ENCODE measurements around the gene MBNL3.
"Not testable (repeated sequence)": the region's sequence is repeated elsewhere in the genome, so short reads cannot be mapped to it uniquely, and the experiment has no call there.

MBNL3 gene

DNA sequence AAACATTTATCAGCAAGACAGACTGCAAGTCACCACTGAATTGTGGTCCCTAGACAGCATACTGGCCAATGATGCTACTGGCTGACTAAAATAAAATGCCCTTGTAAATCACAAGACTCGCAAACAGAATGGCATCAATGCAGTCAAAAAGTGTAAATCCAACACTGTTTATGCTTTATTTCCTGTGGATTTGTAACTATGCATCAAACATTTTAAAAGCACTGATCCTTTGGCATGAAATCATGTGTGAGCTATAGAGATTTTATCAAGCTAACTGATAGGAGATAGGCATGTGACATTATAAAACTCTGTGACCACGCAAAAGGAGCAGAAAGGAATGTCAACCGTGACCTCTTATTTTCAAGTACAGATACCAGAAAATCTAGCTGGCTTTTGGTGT is 20.8 kb downstream of the MBNL3 start:
- peaks cover 0 to 3% (median under 1%) of the 10 kb centered on the region in 4 experiments for H3K4me1 ChIP-seq (ENCODE audit: control extremely low read depth in 1 of 4, control insufficient read depth in 4 of 4, insufficient read depth in 4 of 4, low read length in 3 of 4)
- H3K36me3 ChIP-seq (ENCODE audit: control insufficient read depth in 4 of 4, insufficient read depth in 4 of 4, low read length in 3 of 4): no peaks in the 10 kb centered on the region
- WGBS (ENCODE audit: insufficient coverage): 100% methylated on average over 1 of the region's 3 CpGs
- H3K4me3 ChIP-seq (ENCODE audit: control insufficient read depth in 1 of 7, extremely low read depth in 1 of 7, insufficient read depth in 4 of 7, low read depth in 2 of 7, low read length in 6 of 7): no peak overlapping the region
- peak in 1 of 3 donors; percentile 37 for DNase-seq
- H3K27me3 ChIP-seq (replicated peaks in 2 of 5; ENCODE audit: control insufficient read depth in 4 of 5, insufficient read depth in 5 of 5, low read length in 4 of 5): no peaks in the 10 kb centered on the region
- H3K9me3 ChIP-seq (ENCODE audit: control extremely low read depth in 1 of 5, control insufficient read depth in 4 of 5, insufficient read depth in 2 of 5, low read depth in 1 of 5, low read length in 4 of 5): no peaks in the 10 kb centered on the region
- ChIA-PET CTCF (no interaction called here), POLR2A (no interaction called here)
- no peak overlapping the region for H3K27ac ChIP-seq (ENCODE audit: insufficient read depth in 1 of 2, low read depth in 1 of 2, low read length in 2 of 2, poor library complexity in 1 of 2, severe bottlenecking in 2 of 2)

GRCh38 chrX:132467026-132467425 is 21.8 kb downstream of the MBNL3 start:
- CTCF ChIA-PET: no interaction called here
- no peaks in the 10 kb centered on the region for H3K27me3 ChIP-seq (replicated peaks in 2 of 5; ENCODE audit: control insufficient read depth in 4 of 5, insufficient read depth in 5 of 5, low read length in 4 of 5)

DNA sequence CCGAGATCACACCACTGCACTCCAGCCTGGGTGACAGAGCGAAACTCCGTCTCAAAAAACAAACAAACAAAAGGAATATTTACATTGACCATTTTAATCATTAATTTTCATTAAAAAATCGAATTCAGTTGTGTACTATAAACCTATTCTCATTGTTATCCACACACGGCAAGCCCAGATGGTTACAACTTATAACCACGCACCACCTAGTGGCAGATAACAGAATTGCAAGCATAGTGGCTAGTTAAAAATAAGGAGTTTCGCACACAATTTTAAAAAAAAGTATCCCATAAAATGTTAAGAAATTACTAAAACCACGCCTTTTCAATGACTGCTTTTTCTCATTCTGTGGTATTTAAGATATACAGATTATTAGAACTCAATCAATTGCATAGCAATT is 25.4 kb downstream of the MBNL3 start:
- Histone ChIP-seq H3K27me3 (replicated peaks in 2 of 5; ENCODE audit: control insufficient read depth in 4 of 5, insufficient read depth in 5 of 5, low read length in 4 of 5) (no peaks in the 10 kb centered on the region), H3K36me3 (ENCODE audit: control insufficient read depth in 4 of 4, insufficient read depth in 4 of 4, low read length in 3 of 4) (no peaks in the 10 kb centered on the region), H3K4me1 (ENCODE audit: control extremely low read depth in 1 of 4, control insufficient read depth in 4 of 4, insufficient read depth in 4 of 4, low read length in 3 of 4) (no peaks in the 10 kb centered on the region), H3K4me3 (ENCODE audit: control insufficient read depth in 1 of 7, extremely low read depth in 1 of 7, insufficient read depth in 4 of 7, low read depth in 2 of 7, low read length in 6 of 7) (no peak overlapping the region), H3K27ac (ENCODE audit: insufficient read depth in 1 of 2, low read depth in 1 of 2, low read length in 2 of 2, poor library complexity in 1 of 2, severe bottlenecking in 2 of 2) (no peak overlapping the region), H3K9me3 (ENCODE audit: control extremely low read depth in 1 of 5, control insufficient read depth in 4 of 5, insufficient read depth in 2 of 5, low read depth in 1 of 5, low read length in 4 of 5) (peaks cover 0 to 2% (median 2%) of the 10 kb centered on the region in 5 experiments)
- CTCF ChIA-PET: interaction anchor here (1.3 kb wide), 1 partner anchor 9 kb away, joined by 3 read pairs; no protein-coding TSS in a partner anchor
- POLR2A ChIA-PET: no interaction called here
- DNase-seq: peak in 2 of 3 donors; percentile 43 to 46
- 60% methylated on average over 1 of the region's 8 CpGs for WGBS (ENCODE audit: insufficient coverage)

More at GRCh38 chrX:132467026-132467425, 21.8 kb downstream of the MBNL3 start:
- POLR2A ChIA-PET: no interaction called here
- no peaks in the 10 kb centered on the region for H3K9me3 ChIP-seq (ENCODE audit: control extremely low read depth in 1 of 5, control insufficient read depth in 4 of 5, insufficient read depth in 2 of 5, low read depth in 1 of 5, low read length in 4 of 5)
- H3K4me3 ChIP-seq (ENCODE audit: control insufficient read depth in 1 of 7, extremely low read depth in 1 of 7, insufficient read depth in 4 of 7, low read depth in 2 of 7, low read length in 6 of 7): no peak overlapping the region
- no peaks in the 10 kb centered on the region for H3K36me3 ChIP-seq (ENCODE audit: control insufficient read depth in 4 of 4, insufficient read depth in 4 of 4, low read length in 3 of 4)
- peaks cover 0 to 3% (median under 1%) of the 10 kb centered on the region in 4 experiments for H3K4me1 ChIP-seq (ENCODE audit: control extremely low read depth in 1 of 4, control insufficient read depth in 4 of 4, insufficient read depth in 4 of 4, low read length in 3 of 4)
- WGBS (ENCODE audit: insufficient coverage): 67% methylated on average over 1 of the region's 3 CpGs
- DNase-seq: no peak
- H3K27ac ChIP-seq (ENCODE audit: insufficient read depth in 1 of 2, low read depth in 1 of 2, low read length in 2 of 2, poor library complexity in 1 of 2, severe bottlenecking in 2 of 2): no peak overlapping the region

DNA sequence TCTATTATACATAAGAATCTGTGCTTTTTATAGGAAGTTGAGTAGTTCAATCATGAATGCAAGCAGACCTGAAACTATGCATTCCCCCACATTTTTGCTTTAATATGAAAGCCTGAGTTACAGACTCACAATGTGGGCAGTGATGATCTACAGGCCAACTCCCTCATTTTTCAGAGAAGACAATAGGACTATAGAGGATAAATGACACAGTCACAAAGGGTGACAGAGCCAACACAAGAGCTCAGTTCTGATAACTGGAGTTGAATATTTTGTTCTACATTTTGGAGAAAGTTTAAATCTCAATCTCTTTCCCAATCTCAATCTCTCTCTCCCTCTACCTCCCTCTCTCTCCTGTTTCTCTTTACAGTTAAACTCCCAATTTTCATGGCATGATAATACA is 27.0 kb downstream of the MBNL3 start:
- Histone ChIP-seq H3K27me3 (replicated peaks in 2 of 5; ENCODE audit: control insufficient read depth in 4 of 5, insufficient read depth in 5 of 5, low read length in 4 of 5) (no peaks in the 10 kb centered on the region), H3K4me1 (ENCODE audit: control extremely low read depth in 1 of 4, control insufficient read depth in 4 of 4, insufficient read depth in 4 of 4, low read length in 3 of 4) (no peaks in the 10 kb centered on the region), H3K9me3 (ENCODE audit: control extremely low read depth in 1 of 5, control insufficient read depth in 4 of 5, insufficient read depth in 2 of 5, low read depth in 1 of 5, low read length in 4 of 5) (peaks cover 0 to 3% (median 2%) of the 10 kb centered on the region in 5 experiments), H3K27ac (ENCODE audit: insufficient read depth in 1 of 2, low read depth in 1 of 2, low read length in 2 of 2, poor library complexity in 1 of 2, severe bottlenecking in 2 of 2) (no peak overlapping the region), H3K4me3 (ENCODE audit: control insufficient read depth in 1 of 7, extremely low read depth in 1 of 7, insufficient read depth in 4 of 7, low read depth in 2 of 7, low read length in 6 of 7) (no peak overlapping the region), H3K36me3 (ENCODE audit: control insufficient read depth in 4 of 4, insufficient read depth in 4 of 4, low read length in 3 of 4) (no peaks in the 10 kb centered on the region)
- CTCF ChIA-PET: interaction anchor here (1.1 kb wide), 1 partner anchor 11 kb away, joined by 3 read pairs; no protein-coding TSS in a partner anchor
- DNase-seq: no peak
- POLR2A ChIA-PET: no interaction called here

DNA sequence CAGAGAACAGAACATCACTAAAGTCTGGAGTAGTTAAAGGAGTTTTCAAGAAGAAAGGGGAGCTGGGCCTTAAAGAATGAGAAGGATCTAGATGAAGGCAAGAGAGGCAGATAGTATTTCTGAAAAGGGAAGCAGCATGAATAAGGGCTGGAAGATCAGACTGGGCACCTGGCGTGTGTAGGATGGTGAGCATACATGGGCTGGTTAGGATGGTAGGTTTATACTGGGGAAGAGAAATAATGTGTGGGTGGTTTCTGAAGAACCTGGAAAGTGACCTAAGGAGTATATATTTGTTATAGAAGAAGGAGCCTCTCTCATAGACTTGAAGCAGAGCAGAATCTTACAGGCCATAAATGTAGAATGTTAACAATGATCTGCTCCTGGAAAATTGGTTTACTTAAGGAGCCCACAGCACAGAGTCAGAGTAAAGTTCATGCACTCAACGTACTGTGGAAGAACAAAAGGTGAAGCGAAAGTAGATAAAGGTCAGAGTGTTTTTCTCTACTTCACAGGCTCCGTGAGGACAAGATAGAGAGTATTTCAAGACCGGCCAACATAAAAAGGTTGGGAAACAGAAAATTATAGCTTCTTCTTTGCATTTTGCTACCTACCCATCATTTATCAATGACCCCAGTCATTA is 35.8 kb downstream of the MBNL3 start:
- no peak for DNase-seq
- no peak overlapping the region for H3K27ac ChIP-seq (ENCODE audit: insufficient read depth in 1 of 2, low read depth in 1 of 2, low read length in 2 of 2, poor library complexity in 1 of 2, severe bottlenecking in 2 of 2)
- no peaks in the 10 kb centered on the region for H3K27me3 ChIP-seq (replicated peaks in 2 of 5; ENCODE audit: control insufficient read depth in 4 of 5, insufficient read depth in 5 of 5, low read length in 4 of 5)
- no peaks in the 10 kb centered on the region for H3K4me1 ChIP-seq (ENCODE audit: control extremely low read depth in 1 of 4, control insufficient read depth in 4 of 4, insufficient read depth in 4 of 4, low read length in 3 of 4)
- 75% methylated on average over 1 of the region's 5 CpGs for WGBS (ENCODE audit: insufficient coverage)
- H3K36me3 ChIP-seq (ENCODE audit: control insufficient read depth in 4 of 4, insufficient read depth in 4 of 4, low read length in 3 of 4): peaks cover 0 to 2% (median under 1%) of the 10 kb centered on the region in 4 experiments
- ChIA-PET CTCF (no interaction called here), POLR2A (no interaction called here)
- H3K9me3 ChIP-seq (ENCODE audit: control extremely low read depth in 1 of 5, control insufficient read depth in 4 of 5, insufficient read depth in 2 of 5, low read depth in 1 of 5, low read length in 4 of 5): peaks cover 0 to 9% (median 2%) of the 10 kb centered on the region in 5 experiments
- H3K4me3 ChIP-seq (ENCODE audit: control insufficient read depth in 1 of 7, extremely low read depth in 1 of 7, insufficient read depth in 4 of 7, low read depth in 2 of 7, low read length in 6 of 7): no peak overlapping the region

- H3K4me1 ChIP-seq (ENCODE audit: control extremely low read depth in 1 of 4, control insufficient read depth in 4 of 4, insufficient read depth in 4 of 4, low read length in 3 of 4); CTCF ChIA-PET; POLR2A ChIA-PET; DNase-seq; H3K27me3 ChIP-seq (replicated peaks in 2 of 5; ENCODE audit: control insufficient read depth in 4 of 5, insufficient read depth in 5 of 5, low read length in 4 of 5); H3K36me3 ChIP-seq (ENCODE audit: control insufficient read depth in 4 of 4, insufficient read depth in 4 of 4, low read length in 3 of 4); H3K9me3 ChIP-seq (ENCODE audit: control extremely low read depth in 1 of 5, control insufficient read depth in 4 of 5, insufficient read depth in 2 of 5, low read depth in 1 of 5, low read length in 4 of 5); H3K27ac ChIP-seq (ENCODE audit: insufficient read depth in 1 of 2, low read depth in 1 of 2, low read length in 2 of 2, poor library complexity in 1 of 2, severe bottlenecking in 2 of 2); H3K4me3 ChIP-seq (ENCODE audit: control insufficient read depth in 1 of 7, extremely low read depth in 1 of 7, insufficient read depth in 4 of 7, low read depth in 2 of 7, low read length in 6 of 7): not testable (repeated sequence)
- WGBS (ENCODE audit: insufficient coverage): no CpG with 5 or more reads among the region's 3 CpGs
Observed at GRCh38 chrX:132445909-132446308, 42.9 kb downstream of the MBNL3 start.

GRCh38 chrX:132444936-132445335 is 43.9 kb downstream of the MBNL3 start:
- CTCF ChIA-PET: no interaction called here
- H3K9me3 ChIP-seq (ENCODE audit: control extremely low read depth in 1 of 5, control insufficient read depth in 4 of 5, insufficient read depth in 2 of 5, low read depth in 1 of 5, low read length in 4 of 5): no peaks in the 10 kb centered on the region
- H3K36me3 ChIP-seq (ENCODE audit: control insufficient read depth in 4 of 4, insufficient read depth in 4 of 4, low read length in 3 of 4): no peaks in the 10 kb centered on the region
- POLR2A ChIA-PET: no interaction called here
- no peak overlapping the region for H3K4me3 ChIP-seq (ENCODE audit: control insufficient read depth in 1 of 7, extremely low read depth in 1 of 7, insufficient read depth in 4 of 7, low read depth in 2 of 7, low read length in 6 of 7)
- H3K27me3 ChIP-seq (replicated peaks in 2 of 5; ENCODE audit: control insufficient read depth in 4 of 5, insufficient read depth in 5 of 5, low read length in 4 of 5): no peaks in the 10 kb centered on the region
- H3K27ac ChIP-seq (ENCODE audit: insufficient read depth in 1 of 2, low read depth in 1 of 2, low read length in 2 of 2, poor library complexity in 1 of 2, severe bottlenecking in 2 of 2): no peak overlapping the region
- DNase-seq: no peak
- WGBS (ENCODE audit: insufficient coverage): 83% methylated on average over 2 of the region's 2 CpGs
- no peaks in the 10 kb centered on the region for H3K4me1 ChIP-seq (ENCODE audit: control extremely low read depth in 1 of 4, control insufficient read depth in 4 of 4, insufficient read depth in 4 of 4, low read length in 3 of 4)
